ENCODE data around the gene PGGT1B. TPM values are rescaled to one million over a fixed set of nuclear protein-coding genes. Genes with fewer than 3 reads are reported as not detected.

PGGT1B gene
- total and polyA plus RNA-seq, 9 of the 15 experiments (the other 6 are each of a cell fraction or from before 2014, with no cell fraction given) = 5.3 to 33.7 (median 19.8) TPM

GRCh38 chr5:115169487-115170133 is 93.1 kb downstream of the PGGT1B start, which contains the start of gene TRIM36 (continued):
- TF ChIP-seq, protein P1, sequence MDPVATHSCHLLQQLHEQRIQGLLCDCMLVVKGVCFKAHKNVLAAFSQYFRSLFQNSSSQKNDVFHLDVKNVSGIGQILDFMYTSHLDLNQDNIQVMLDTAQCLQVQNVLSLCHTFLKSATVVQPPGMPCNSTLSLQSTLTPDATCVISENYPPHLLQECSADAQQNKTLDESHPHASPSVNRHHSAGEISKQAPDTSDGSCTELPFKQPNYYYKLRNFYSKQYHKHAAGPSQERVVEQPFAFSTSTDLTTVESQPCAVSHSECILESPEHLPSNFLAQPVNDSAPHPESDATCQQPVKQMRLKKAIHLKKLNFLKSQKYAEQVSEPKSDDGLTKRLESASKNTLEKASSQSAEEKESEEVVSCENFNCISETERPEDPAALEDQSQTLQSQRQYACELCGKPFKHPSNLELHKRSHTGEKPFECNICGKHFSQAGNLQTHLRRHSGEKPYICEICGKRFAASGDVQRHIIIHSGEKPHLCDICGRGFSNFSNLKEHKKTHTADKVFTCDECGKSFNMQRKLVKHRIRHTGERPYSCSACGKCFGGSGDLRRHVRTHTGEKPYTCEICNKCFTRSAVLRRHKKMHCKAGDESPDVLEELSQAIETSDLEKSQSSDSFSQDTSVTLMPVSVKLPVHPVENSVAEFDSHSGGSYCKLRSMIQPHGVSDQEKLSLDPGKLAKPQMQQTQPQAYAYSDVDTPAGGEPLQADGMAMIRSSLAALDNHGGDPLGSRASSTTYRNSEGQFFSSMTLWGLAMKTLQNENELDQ (CRISPR knock-in tag; IDR thresholded peaks at IDR 0.05; ENCODE audit: borderline replicate concordance) = no peak
- no peak for TF ChIP-seq ZNF766 (CRISPR knock-in tag; conservative IDR thresholded peaks at IDR 0.05)
- TF ChIP-seq, protein P2, sequence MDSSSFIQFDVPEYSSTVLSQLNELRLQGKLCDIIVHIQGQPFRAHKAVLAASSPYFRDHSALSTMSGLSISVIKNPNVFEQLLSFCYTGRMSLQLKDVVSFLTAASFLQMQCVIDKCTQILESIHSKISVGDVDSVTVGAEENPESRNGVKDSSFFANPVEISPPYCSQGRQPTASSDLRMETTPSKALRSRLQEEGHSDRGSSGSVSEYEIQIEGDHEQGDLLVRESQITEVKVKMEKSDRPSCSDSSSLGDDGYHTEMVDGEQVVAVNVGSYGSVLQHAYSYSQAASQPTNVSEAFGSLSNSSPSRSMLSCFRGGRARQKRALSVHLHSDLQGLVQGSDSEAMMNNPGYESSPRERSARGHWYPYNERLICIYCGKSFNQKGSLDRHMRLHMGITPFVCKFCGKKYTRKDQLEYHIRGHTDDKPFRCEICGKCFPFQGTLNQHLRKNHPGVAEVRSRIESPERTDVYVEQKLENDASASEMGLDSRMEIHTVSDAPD (CRISPR knock-in tag; IDR thresholded peaks at IDR 0.05) = no peak
- TF ChIP-seq E2F3 (CRISPR knock-in tag; IDR thresholded peaks at IDR 0.05) = no peak
- TF ChIP-seq SREBF1 (IDR thresholded peaks at IDR 0.05; ENCODE audit: borderline replicate concordance, low read depth, low read length) = no peak
- no peak for TF ChIP-seq RNF2 (IDR thresholded peaks at IDR 0.05)
- TF ChIP-seq RBM34 (IDR thresholded peaks at IDR 0.05; ENCODE audit: borderline replicate concordance, insufficient read depth, low read length) = no peak
- TF ChIP-seq ZNF253 (CRISPR knock-in tag; conservative IDR thresholded peaks at IDR 0.05) = no peak
- no peak for TF ChIP-seq CGGBP1 (CRISPR knock-in tag; IDR thresholded peaks at IDR 0.05)
- peak; percentile 47 to 72; a peak in 2 of 4 replicates for TF ChIP-seq MAZ (CRISPR knock-in tag; conservative IDR thresholded peaks at IDR 0.05 in 1 of 2, IDR thresholded peaks at IDR 0.05 in 1 of 2)
- TF ChIP-seq ARID2 (IDR thresholded peaks at IDR 0.05) = no peak
- no peak for TF ChIP-seq SNIP1 (IDR thresholded peaks at IDR 0.05; ENCODE audit: low read depth)
- TF ChIP-seq ZNF740 (CRISPR knock-in tag; IDR thresholded peaks at IDR 0.05) = no peak
- no peak for TF ChIP-seq ZNF740 (tag; IDR thresholded peaks at IDR 0.05)
- no peak for TF ChIP-seq SPI1 (IDR thresholded peaks at IDR 0.05; ENCODE audit: borderline replicate concordance, low read depth, low read length)
- TF ChIP-seq GATA2 (CRISPR knock-in tag; IDR thresholded peaks at IDR 0.05) = no peak
- no peak for TF ChIP-seq MTA1 (IDR thresholded peaks at IDR 0.05; ENCODE audit: borderline replicate concordance)
- TF ChIP-seq TFAM (CRISPR knock-in tag; conservative IDR thresholded peaks at IDR 0.05) = no peak
- peak; percentile 71 for TF ChIP-seq HMGN3 (IDR thresholded peaks at IDR 0.05; ENCODE audit: borderline replicate concordance, extremely low read depth, insufficient read length, low read depth, low read length)
- no peak for TF ChIP-seq PHB (CRISPR knock-in tag; IDR thresholded peaks at IDR 0.05)
- no peak for TF ChIP-seq STAG1 (CRISPR knock-in tag; IDR thresholded peaks at IDR 0.05; ENCODE audit: borderline replicate concordance)
- TF ChIP-seq POLR2AphosphoS5 (IDR thresholded peaks at IDR 0.05; ENCODE audit: control insufficient read depth, insufficient read depth, low read depth, low read length) = no peak
- no peak for TF ChIP-seq RFX7 (CRISPR knock-in tag; IDR thresholded peaks at IDR 0.05)
- TF ChIP-seq ARHGAP35 (IDR thresholded peaks at IDR 0.05; ENCODE audit: partially characterized antibody) = no peak
- peak; percentile 78 for TF ChIP-seq CXXC5 (CRISPR knock-in tag; IDR thresholded peaks at IDR 0.05)
- no peak for TF ChIP-seq MIER1 (IDR thresholded peaks at IDR 0.05; ENCODE audit: low read depth)
